HEK293 (cell line): ENCODE results near the gene PLEKHA4.

Experiments
- KLF9 ChIP-seq: fragments of 450-650 bp; formaldehyde crosslinking; IDR thresholded peaks from 2 replicates; pipeline ENCODE4 v1.5.1; 2016; ENCODE audit warnings: missing biosample characterization, missing genetic modification characterization, low read depth
- PRDM4 ChIP-seq: fragments of 450-650 bp; formaldehyde crosslinking; IDR thresholded peaks from 2 replicates; pipeline ENCODE4 v1.5.1; 2017; ENCODE audit warnings: missing biosample characterization, missing genetic modification characterization
- ZNF148 ChIP-seq: fragments of 450-650 bp; formaldehyde crosslinking; IDR thresholded peaks from 2 replicates; pipeline ENCODE4 v1.5.0; 2017; ENCODE audit warnings: missing biosample characterization, missing genetic modification characterization, borderline replicate concordance
- ZNF18 ChIP-seq: fragments of 450-650 bp; formaldehyde crosslinking; IDR thresholded peaks from 2 replicates; pipeline ENCODE4 v1.5.1; 2016; ENCODE audit warnings: missing biosample characterization, missing genetic modification characterization
- ZNF24 ChIP-seq: fragments of 450-650 bp; formaldehyde crosslinking; IDR thresholded peaks from 2 replicates; pipeline ENCODE4 v1.5.1; 2016; ENCODE audit warnings: missing biosample characterization, missing genetic modification characterization
- ZNF366 ChIP-seq: fragments of 450-650 bp; formaldehyde crosslinking; conservative IDR thresholded peaks from 2 replicates; pipeline ENCODE4 v1.5.1; 2016; ENCODE audit warnings: missing biosample characterization, missing genetic modification characterization
- ZNF629 ChIP-seq: fragments of 450-650 bp; formaldehyde crosslinking; IDR thresholded peaks from 2 replicates; pipeline ENCODE4 v1.5.1; 2017; ENCODE audit warnings: missing biosample characterization, missing genetic modification characterization
- ZNF660 ChIP-seq: fragments of 450-650 bp; IDR thresholded peaks from 2 replicates; pipeline ENCODE4 v1.5.1; 2018; ENCODE audit warnings: missing biosample characterization, mild to moderate bottlenecking, missing genetic modification characterization
- TF ChIP-seq, protein P1 (sequence below): fragments of 450-650 bp; formaldehyde crosslinking; IDR thresholded peaks from 2 replicates; pipeline ENCODE4 v1.5.1; 2016; ENCODE audit warnings: missing biosample characterization, missing genetic modification characterization
- TF ChIP-seq, protein P2 (sequence below): fragments of 450-650 bp; formaldehyde crosslinking; conservative IDR thresholded peaks from 2 replicates; pipeline ENCODE4 v1.5.1; 2016; ENCODE audit warnings: low read depth, missing biosample characterization, missing genetic modification characterization

DNA sequence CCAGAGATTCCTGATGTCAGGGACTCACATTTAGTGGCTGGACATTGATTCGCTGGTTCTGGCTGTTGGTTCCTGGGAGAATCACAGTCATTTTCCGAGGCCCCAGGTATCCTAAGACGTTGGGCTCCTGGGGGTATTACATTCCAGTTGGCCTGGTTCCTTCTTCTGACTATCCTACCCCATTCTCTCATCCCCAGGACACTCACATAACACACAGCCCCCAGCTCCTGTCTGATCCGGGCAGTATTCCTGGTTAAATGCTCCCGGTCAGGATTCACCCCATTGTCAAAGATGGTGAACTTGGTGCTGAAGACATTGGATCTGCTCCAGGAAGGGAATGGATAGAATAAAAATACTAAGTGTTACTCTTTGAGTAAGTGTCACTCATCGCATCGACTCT, 15.3 kb upstream of the PLEKHA4 start:
- TF ChIP-seq ZNF660 (tag by site-specific recombination) (no peak), ZNF629 (tag by site-specific recombination) (no peak), ZNF148 (no peak), ZNF366 (no peak), PRDM4 (no peak), ZNF24 (no peak), ZNF18 (tag by site-specific recombination) (no peak), KLF9 (no peak)
- TF ChIP-seq, protein P1, sequence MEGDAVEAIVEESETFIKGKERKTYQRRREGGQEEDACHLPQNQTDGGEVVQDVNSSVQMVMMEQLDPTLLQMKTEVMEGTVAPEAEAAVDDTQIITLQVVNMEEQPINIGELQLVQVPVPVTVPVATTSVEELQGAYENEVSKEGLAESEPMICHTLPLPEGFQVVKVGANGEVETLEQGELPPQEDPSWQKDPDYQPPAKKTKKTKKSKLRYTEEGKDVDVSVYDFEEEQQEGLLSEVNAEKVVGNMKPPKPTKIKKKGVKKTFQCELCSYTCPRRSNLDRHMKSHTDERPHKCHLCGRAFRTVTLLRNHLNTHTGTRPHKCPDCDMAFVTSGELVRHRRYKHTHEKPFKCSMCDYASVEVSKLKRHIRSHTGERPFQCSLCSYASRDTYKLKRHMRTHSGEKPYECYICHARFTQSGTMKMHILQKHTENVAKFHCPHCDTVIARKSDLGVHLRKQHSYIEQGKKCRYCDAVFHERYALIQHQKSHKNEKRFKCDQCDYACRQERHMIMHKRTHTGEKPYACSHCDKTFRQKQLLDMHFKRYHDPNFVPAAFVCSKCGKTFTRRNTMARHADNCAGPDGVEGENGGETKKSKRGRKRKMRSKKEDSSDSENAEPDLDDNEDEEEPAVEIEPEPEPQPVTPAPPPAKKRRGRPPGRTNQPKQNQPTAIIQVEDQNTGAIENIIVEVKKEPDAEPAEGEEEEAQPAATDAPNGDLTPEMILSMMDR (tag by site-specific recombination), result no peak
- TF ChIP-seq, protein P2, sequence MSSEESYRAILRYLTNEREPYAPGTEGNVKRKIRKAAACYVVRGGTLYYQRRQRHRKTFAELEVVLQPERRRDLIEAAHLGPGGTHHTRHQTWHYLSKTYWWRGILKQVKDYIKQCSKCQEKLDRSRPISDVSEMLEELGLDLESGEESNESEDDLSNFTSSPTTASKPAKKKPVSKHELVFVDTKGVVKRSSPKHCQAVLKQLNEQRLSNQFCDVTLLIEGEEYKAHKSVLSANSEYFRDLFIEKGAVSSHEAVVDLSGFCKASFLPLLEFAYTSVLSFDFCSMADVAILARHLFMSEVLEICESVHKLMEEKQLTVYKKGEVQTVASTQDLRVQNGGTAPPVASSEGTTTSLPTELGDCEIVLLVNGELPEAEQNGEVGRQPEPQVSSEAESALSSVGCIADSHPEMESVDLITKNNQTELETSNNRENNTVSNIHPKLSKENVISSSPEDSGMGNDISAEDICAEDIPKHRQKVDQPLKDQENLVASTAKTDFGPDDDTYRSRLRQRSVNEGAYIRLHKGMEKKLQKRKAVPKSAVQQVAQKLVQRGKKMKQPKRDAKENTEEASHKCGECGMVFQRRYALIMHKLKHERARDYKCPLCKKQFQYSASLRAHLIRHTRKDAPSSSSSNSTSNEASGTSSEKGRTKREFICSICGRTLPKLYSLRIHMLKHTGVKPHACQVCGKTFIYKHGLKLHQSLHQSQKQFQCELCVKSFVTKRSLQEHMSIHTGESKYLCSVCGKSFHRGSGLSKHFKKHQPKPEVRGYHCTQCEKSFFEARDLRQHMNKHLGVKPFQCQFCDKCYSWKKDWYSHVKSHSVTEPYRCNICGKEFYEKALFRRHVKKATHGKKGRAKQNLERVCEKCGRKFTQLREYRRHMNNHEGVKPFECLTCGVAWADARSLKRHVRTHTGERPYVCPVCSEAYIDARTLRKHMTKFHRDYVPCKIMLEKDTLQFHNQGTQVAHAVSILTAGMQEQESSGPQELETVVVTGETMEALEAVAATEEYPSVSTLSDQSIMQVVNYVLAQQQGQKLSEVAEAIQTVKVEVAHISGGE (tag by site-specific recombination), result no peak
